C4-2B (cell line): ENCODE results near the gene ENPP3.

Experiments
- ZFX ChIP-seq: fragments of 450-650 bp; IDR thresholded peaks from 2 replicates; pipeline ENCODE4 v1.6.1; 2017
- TF ChIP-seq, protein P1 (sequence below): fragments of 450-650 bp; conservative IDR thresholded peaks from 2 replicates; pipeline ENCODE4 v1.5.1; 2017; ENCODE audit warnings: mild to moderate bottlenecking

- TF ChIP-seq, protein P1, sequence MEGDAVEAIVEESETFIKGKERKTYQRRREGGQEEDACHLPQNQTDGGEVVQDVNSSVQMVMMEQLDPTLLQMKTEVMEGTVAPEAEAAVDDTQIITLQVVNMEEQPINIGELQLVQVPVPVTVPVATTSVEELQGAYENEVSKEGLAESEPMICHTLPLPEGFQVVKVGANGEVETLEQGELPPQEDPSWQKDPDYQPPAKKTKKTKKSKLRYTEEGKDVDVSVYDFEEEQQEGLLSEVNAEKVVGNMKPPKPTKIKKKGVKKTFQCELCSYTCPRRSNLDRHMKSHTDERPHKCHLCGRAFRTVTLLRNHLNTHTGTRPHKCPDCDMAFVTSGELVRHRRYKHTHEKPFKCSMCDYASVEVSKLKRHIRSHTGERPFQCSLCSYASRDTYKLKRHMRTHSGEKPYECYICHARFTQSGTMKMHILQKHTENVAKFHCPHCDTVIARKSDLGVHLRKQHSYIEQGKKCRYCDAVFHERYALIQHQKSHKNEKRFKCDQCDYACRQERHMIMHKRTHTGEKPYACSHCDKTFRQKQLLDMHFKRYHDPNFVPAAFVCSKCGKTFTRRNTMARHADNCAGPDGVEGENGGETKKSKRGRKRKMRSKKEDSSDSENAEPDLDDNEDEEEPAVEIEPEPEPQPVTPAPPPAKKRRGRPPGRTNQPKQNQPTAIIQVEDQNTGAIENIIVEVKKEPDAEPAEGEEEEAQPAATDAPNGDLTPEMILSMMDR = no peak
- TF ChIP-seq ZFX = no peak
Observed at GRCh38 chr6:131755597-131755996, 118.5 kb downstream of the ENPP3 start.
